ENCODE results near the gene CAMLG. TPM values are rescaled to one million over a fixed set of nuclear protein-coding genes. Genes with fewer than 3 reads are reported as not detected.

CAMLG gene
- total and polyA plus RNA-seq, 9 of the 15 experiments (the other 6 are each of a cell fraction or from before 2014, with no cell fraction given) = 11.3 to 22.0 (median 16.3) TPM

- POLR2A ChIA-PET = interaction anchor here (2.6 kb wide), 1 partner anchor 9 kb away, joined by 15 read pairs; no protein-coding TSS in a partner anchor
- Histone ChIP-seq H4K20me1 (replicated peaks; ENCODE audit: control insufficient read depth, insufficient read depth, low read length) (no peaks in the 10 kb centered on the region), H3K27ac (ENCODE audit: extremely low read depth, low read depth, low read length) (no peak overlapping the region), H3K27me3 (ENCODE audit: control insufficient read depth in 2 of 2, insufficient read depth in 2 of 2, low read length in 2 of 2) (no peaks in the 10 kb centered on the region), H3K9ac (ENCODE audit: insufficient read depth in 1 of 2, low read depth in 2 of 2, low read length in 2 of 2) (no peak overlapping the region), H2AFZ (ENCODE audit: low read depth, low read length) (no peak overlapping the region), H3K36me3 (ENCODE audit: control insufficient read depth, insufficient read depth, low read length) (peaks cover 18% of the 10 kb centered on the region; the same call in 1 of the 3 replicates), H3K4me1 (replicated peaks in 1 of 2; ENCODE audit: control insufficient read depth in 2 of 2, insufficient read depth in 2 of 2, low read length in 2 of 2) (no peaks in the 10 kb centered on the region), H3K4me2 (ENCODE audit: insufficient read depth, low read length) (no peak overlapping the region), H3K79me2 (ENCODE audit: control insufficient read depth, insufficient read depth, low read length) (no peaks in the 10 kb centered on the region), H3K9me3 (replicated peaks; ENCODE audit: control insufficient read depth, insufficient read depth, low read depth, low read length) (no peaks in the 10 kb centered on the region), H3K9me1 (ENCODE audit: control insufficient read depth, insufficient read depth, low read length) (no peaks in the 10 kb centered on the region), H3K4me3 (no peak overlapping the region)
- FAIRE-seq (no peak), DNase-seq (ENCODE audit: extremely low read depth in 1 of 4, low spot score in 3 of 4) (no peak), ATAC-seq (no peak)
- intact Hi-C loops (cut with micrococcal nuclease) (no loop called here), in situ Hi-C loops (cut with MboI) (no loop called here)
- BruUV-seq (replicated peaks) = no TSS peak
- 89% methylated on average over 3 of the region's 3 CpGs for WGBS (ENCODE audit: insufficient coverage, low coverage, missing lambda C conversion rate)
- TF ChIP-seq ZNF740 (CRISPR knock-in tag; IDR thresholded peaks at IDR 0.05) (no peak), ZNF740 (tag; IDR thresholded peaks at IDR 0.05) (no peak), CXXC5 (CRISPR knock-in tag; IDR thresholded peaks at IDR 0.05) (no peak), ARID4B (CRISPR knock-in tag; IDR thresholded peaks at IDR 0.05) (no peak), ZNF778 (CRISPR knock-in tag; IDR thresholded peaks at IDR 0.05) (no peak), PYGO2 (tag; IDR thresholded peaks at IDR 0.05) (no peak), YY1 (IDR thresholded peaks at IDR 0.05; ENCODE audit: borderline replicate concordance in 1 of 3, control insufficient read depth in 1 of 3, extremely low read depth in 1 of 3, insufficient read depth in 3 of 3, insufficient read length in 1 of 3, insufficient replicate concordance in 2 of 3, low read depth in 1 of 3, low read length in 2 of 3) (no peak), FOXP1 (CRISPR knock-in tag; IDR thresholded peaks at IDR 0.05) (no peak), RUNX1 (IDR thresholded peaks at IDR 0.05; ENCODE audit: low read depth) (no peak), THAP12 (CRISPR knock-in tag; IDR thresholded peaks at IDR 0.05) (no peak), FOXK2 (conservative IDR thresholded peaks at IDR 0.05 in 1 of 2, IDR thresholded peaks at IDR 0.05 in 1 of 2; ENCODE audit: low read depth in 2 of 2) (no peak), TAF9B (IDR thresholded peaks at IDR 0.05; ENCODE audit: partially characterized antibody) (no peak), ZNF175 (CRISPR knock-in tag; IDR thresholded peaks at IDR 0.05; ENCODE audit: low read depth) (no peak), ZSCAN29 (IDR thresholded peaks at IDR 0.05) (no peak)
- CTCF ChIA-PET (ENCODE audit: low intra/inter-chr PET ratio) = no interaction called here
These were observed 11.1 kb downstream of the CAMLG start for GRCh38 chr5:134749415-134749814.

Measured in K562 (cell line).